ENCODE data around the gene POLR2J.

POLR2J gene

GRCh38 chr7:102444961-102445673 lies 33.6 kb downstream of the POLR2J start:
- DNase-seq (ENCODE audit: low read depth in 1 of 2, low spot score in 1 of 2) = no peak

- DNase-seq (ENCODE audit: low read depth in 1 of 2, low spot score in 1 of 2) = no peak
Observed at GRCh38 chr7:102439963-102440795, 38.5 kb downstream of the POLR2J start.

- DNase-seq (ENCODE audit: low read depth in 1 of 2, low spot score in 1 of 2) = no peak
Observed at GRCh38 chr7:102436118-102436517, 42.6 kb downstream of the POLR2J start.

- DNase-seq (ENCODE audit: low read depth in 1 of 2, low spot score in 1 of 2) = no peak
Observed at GRCh38 chr7:102434039-102434486, 44.7 kb downstream of the POLR2J start.

- DNase-seq (ENCODE audit: low read depth in 1 of 2, low spot score in 1 of 2) = peak; percentile 79 to 84
Observed at GRCh38 chr7:102433219-102434038, 45.3 kb downstream of the POLR2J start, which contains the start of gene ORAI2. TSS of gene ORAI2 (plus strand) at chr7:102433575. CDS start at chr7:102438957, 5,382 bp downstream.

GRCh38 chr7:102432442-102433218 lies 46.1 kb downstream of the POLR2J start:
- DNase-seq (ENCODE audit: low read depth in 1 of 2, low spot score in 1 of 2) = no peak

GRCh38 chr7:102431617-102432298 lies 47.0 kb downstream of the POLR2J start:
- peak; percentile 26 to 40 for DNase-seq (ENCODE audit: low read depth in 1 of 2, low spot score in 1 of 2)

GRCh38 chr7:102429141-102429899 lies 49.4 kb downstream of the POLR2J start:
- no peak for DNase-seq (ENCODE audit: low read depth in 1 of 2, low spot score in 1 of 2)

GRCh38 chr7:102427019-102427405 lies 51.7 kb downstream of the POLR2J start:
- DNase-seq (ENCODE audit: low read depth in 1 of 2, low spot score in 1 of 2) = no peak

GRCh38 chr7:102426268-102427018 lies 52.3 kb downstream of the POLR2J start:
- peak; percentile 17 to 53 for DNase-seq (ENCODE audit: low read depth in 1 of 2, low spot score in 1 of 2)

- peak; percentile 64 to 70 for DNase-seq (ENCODE audit: low read depth in 1 of 2, low spot score in 1 of 2)
Observed at GRCh38 chr7:102425639-102426267, 53.0 kb downstream of the POLR2J start.

- no peak for DNase-seq (ENCODE audit: low read depth in 1 of 2, low spot score in 1 of 2)
Observed at GRCh38 chr7:102424787-102425218, 53.9 kb downstream of the POLR2J start.

- no peak for DNase-seq (ENCODE audit: low read depth in 1 of 2, low spot score in 1 of 2)
Observed at GRCh38 chr7:102424129-102424551, 54.6 kb downstream of the POLR2J start.
